ENCODE measurements around the gene MAPKBP1.

The MAPKBP1 gene

DNA sequence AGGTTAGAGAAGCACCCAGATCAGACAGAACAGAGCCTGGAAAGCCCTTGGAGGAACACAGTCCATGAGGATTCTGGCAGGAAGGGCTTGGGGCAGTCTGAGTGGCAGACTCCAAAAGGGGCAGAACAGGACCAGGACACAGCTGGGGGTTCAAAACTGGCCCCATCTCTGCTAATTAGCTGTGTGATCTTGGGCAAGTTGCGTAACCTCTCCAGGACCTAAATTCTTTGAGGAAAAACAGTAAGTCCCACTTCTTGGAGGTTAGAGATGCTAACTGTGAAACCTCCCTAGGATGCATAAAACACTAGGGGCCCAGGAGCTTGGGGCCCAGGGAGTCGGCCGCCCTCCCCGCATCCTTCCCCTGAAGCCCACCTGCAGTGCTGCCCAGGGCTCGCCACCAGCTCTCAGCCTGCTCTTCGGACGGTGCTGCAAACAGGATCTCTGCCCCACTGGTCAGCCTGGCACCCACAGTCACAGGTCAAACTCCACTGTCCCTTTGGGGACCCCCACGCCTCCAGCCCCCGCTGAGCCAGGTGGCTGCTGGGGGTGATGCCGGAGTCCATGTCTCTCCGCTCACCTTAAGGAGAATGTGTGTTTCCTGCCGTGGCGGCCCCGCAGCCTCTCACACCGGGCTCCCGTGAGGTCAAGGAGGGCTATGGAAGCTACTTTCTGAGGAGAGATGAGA, 76.3 kb downstream of the MAPKBP1 start:
- DNase-seq = no peak

DNA sequence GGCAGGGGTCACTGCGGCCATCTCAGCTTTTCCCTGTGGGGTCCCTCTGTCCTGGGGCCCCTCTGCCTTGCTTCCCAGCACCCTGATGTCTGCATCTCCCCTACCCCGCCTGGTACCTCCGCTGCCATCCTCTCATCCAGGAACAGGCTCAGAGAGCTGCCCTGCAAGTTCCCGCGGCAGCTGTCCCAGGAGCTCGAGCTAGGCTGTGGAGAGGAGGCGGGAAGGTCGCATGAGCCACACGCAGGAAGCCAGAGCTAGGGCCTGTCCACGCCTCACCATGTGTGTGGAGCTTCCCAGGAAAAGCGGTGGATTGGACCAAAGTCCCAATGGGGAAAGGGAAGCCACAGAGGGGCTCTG, 76.9 kb downstream of the MAPKBP1 start:
- DNase-seq = no peak

DNA sequence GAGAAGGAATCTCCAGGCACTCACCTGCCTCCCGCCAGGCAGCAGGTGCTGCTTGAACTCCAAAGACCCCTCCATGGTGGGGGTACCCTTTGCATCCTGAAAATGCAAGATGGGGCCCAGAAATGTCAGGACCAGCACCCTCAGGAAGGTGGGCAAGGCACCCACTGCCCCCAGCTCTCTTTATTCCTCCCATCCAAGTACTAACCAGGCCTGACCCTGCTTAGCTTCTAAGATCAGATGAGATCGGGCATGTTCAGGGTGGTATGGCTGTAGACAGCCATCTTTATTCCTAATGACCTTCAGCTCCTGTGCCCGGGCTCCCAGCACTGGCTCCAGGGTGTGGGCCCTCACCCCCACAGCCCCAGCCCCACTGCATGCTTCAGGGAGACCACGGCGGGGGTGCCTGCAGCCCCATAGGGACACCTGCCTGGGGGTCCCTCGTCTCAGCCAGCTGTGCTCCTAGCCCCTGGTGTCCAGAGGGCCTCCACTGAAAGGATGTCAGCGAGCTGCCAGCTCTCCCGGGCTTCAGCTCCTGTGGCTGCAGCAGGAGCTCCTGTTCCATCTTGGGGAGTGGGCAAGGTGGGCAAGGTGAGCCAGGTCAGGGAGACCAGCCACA, 77.6 kb downstream of the MAPKBP1 start:
- no peak for DNase-seq

DNA sequence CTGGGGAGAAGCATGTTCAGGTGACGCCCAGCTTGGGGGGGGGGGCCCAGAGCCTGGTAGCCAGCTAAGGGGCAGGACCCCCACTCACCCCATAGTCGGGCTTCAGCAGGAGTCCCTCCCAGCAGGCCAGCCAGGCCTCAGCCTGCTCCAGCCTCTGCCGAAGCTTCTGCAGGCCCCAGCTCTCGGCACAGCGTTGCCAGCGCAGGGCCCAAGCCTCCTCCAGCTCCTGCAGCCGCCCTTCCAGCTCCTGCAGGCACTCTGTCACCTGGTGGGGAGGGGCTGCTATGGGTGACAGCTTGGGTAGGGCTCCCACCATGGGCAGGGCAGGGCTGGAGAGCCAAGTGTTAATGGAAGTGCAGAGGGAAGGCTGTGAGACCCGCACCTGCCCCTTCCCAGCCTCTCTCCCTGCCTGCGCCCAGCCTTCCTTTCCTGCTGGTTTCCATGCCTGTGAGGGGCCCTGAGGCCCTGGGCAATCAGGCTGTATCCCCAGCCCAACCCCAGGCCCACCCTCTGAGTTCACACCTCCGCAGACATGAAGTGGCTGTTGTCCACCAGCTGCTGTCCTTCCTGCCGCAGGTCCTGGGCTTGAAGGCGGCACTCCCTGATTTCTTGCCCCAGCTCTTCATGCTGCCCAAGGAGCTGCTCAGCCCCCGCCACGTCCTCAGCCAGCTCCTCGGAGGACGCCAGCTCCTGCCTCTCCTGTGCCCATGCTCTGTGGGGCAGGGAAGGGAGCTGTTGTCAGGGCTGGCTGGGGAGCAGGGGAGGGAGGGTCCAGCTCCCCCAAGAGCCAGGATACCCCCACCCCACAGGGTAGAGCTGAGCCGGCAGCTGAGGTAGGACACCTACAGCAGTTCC, 78.7 kb downstream of the MAPKBP1 start:
- DNase-seq = no peak

DNA sequence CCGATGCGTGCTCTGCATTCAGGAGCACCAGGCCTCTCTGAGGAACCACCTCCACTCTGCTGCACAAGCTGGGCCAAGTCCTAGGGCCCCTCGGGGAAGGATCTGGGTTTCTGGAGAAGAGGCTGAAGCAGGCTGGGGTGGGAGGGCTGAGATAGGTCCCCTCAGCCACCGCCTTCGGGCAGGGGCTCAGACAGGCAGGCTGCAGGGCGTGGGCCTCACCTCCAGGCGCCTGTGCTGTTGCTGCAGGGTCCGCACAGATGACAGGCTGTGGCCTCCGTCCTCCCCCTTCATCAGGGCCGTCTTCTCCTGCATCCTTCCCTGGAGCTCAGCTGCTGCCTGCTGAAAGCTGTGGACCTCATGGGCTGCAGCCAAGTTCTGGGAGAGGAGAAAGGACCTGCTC, 79.5 kb downstream of the MAPKBP1 start:
- no peak for DNase-seq

DNA sequence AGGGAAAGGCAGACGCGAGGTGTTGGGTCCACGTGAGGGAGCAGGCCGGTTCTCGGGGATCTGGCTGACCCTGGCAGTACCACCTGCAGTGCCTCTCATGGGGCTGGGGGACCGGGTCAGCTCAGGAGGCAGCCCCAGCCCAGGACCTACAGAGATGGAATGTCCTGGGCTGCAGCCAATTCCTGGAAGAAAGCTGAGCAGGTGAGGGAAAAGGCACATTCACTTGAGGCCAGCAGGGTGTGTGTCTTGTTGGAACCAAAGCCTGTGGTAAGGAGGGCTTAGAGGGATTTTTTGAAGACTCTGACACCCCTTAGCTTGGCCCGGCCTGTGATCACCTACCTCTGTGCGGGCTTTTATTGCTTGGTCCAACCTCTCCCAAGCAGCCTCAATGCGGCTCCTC, 80.2 kb downstream of the MAPKBP1 start:
- no peak for DNase-seq

DNA sequence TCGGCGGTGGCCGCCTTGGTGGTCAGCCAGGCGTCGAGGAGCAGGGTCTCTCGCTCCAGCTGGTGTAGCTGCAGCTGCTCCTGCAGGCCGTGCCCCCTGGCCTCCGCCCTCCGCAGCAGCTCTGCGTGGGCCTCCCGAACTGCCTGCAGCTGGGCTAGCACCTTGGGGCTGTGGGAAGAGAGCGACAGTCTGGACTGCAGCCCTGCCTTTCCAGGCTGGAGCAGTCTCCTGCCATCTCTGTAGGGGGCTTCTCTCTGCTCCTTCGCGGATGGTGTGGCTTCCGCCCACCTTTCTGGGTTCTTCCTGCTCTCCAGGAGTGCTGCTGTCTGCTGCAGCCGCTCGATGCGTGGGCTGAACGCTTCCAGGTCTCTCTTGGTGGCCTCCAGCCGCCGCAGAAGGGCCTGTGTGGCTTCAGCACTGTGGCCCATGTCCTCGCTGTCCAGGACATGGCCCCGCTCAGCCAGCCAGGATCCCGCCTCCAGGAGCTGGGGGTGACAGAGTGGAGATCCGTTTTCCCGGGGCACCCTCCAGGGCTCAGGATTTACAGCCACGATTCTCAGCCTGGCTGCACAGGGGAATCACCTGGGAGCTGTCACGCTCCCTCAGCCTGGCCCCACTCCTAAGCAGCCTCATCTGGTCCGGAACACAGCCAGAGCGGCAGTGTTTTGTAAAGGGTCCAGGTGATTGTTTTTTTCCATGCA, 81.1 kb downstream of the MAPKBP1 start:
- no peak for DNase-seq

DNA sequence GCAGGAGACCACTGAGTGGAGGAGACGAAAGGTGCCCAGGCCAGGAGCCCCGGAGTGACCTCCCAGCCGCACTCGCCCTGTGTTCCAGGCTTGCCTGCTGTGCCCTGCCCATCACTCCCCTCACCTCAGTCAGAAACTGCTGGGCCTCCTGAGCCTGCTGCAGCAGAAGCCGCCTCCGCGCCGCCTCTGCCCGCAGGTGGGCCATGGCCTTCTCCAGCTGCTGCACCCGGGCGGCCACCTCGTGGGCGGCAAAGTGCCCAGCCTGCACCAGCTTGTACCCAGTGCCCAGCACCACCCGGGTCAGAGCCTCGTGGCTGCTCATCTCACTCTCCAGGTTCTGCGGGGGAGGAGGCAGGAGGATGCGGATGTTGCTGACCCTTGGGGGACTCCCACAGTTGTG, 82.0 kb downstream of the MAPKBP1 start:
- no peak for DNase-seq

DNA sequence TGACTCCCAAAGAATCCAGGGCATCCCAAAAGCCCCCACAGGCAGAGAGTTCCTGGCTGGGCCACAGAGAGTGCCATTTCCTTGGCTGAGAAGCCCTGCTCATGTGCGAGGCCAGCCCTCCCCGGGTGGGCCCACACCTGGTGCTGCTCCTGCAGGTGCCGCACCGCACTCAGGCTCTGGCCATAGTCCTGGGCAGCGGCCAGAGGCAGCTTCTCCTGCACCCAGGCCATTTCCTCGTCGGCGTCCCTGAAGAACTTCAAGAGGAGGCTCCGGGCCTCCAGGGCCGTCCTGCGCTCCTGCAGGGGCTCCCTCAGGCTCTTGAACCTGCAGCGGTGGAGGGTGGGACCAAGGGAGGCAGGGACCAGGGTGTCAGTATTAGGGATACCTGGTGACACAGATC, 82.4 kb downstream of the MAPKBP1 start:
- no peak for DNase-seq

DNA sequence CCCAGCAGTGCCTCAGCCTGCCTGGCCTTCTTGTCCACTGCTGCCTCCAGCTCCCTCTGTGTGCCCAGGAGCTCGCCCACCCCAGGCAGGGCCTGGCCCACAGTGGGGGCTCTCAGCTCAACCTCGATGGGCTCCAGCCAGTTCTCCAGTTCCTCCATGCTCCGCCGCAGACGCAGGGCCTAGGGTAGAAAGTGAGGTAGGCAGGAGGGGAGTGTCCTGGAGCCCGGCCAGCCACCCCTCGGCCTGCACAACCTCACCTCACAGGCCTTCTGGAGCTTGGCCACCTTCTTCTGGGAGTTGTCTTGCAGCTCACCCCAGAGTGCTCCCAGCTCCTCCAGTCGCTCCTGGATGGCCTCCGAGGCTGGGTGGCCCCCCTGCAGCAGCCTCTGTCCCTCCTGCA, 83.0 kb downstream of the MAPKBP1 start:
- no peak for DNase-seq

DNA sequence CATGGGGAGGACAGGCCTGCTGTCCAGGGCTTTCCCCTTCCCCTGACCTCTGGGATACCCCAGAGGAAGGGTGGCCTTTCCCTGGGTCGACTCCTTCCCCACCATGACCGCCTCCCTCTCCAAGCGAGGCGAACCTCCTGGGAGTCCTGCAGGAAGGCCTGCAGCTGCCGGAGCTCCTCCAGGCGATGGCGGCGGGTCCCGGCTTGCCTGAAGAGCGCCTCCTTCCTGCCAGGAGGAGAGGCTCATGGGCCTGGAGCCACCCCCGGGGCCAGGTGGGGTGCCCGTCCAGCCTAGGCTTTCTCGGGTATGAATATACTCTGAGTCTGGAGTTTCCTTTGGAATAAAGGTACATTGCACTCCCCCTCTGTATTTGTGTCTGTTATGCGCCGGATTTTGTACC, 84.5 kb downstream of the MAPKBP1 start:
- no peak for DNase-seq

DNA sequence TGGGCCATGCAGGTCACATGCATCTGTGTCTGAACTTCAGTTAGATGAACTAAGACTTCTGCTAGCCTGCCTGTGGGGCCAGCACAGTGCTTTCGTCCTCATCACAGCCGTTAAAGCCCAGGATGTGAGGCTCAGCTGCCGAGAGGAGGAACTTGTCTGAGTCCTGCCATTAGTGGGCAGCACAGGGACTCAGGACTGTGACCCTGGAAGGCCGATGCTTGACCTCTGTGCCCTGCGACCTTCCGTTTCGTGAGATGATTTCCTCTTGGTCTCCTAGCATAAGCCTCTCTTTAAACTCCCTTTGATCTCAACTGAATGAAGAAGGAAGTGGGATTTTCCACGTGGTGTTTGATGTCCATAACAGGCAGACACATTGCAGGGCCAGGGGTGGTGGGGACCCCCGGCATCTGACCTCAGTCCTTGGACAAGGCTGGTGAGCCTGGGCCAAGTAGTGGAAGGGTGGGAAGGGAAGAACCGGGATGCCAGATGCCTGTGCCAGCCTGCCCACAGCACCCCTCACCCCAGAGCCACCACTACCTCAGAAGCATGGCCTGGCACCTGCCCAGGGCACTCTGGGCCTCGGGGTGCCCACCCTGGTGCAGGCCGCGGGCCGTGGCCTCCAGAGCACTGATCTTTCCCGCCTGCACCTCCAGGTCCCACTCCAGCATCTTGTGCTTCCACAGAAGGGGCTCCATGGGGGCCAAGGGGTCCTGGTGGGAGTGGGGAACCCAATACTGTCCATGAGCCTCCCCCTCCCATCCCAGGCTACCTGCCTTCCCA, 86.0 kb downstream of the MAPKBP1 start:
- no peak for DNase-seq

DNA sequence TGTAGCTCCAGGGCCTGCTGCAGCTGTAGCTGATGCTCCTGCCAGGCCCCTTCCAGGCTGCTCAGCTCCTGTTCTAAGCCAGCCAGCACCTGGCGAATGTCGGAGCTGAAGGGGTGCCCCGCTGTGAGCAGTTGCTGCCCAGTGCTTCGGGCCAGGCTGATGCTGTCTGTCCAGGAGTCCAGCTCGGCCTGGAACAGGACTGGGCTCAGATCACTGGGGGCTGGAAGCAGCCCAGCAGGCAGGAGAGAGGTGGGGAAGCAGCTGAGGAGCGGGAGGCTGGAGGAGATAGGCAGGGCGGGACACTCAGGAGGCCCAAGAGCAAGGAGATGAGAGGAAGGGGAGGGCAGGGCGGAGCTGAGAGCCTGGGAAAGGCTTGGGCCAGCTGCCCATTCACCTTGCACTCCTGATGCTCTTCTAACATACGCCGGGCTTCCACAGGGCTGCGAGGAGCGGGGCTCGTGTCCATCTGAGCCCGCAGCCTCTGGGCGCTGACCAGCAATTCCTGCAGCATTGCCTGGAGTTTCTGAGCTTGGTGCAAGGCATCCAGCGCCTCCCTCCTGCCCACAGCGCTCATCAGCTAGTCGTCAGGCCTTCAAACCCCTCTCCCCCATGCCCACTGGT, 87.6 kb downstream of the MAPKBP1 start:
- no peak for DNase-seq

DNA sequence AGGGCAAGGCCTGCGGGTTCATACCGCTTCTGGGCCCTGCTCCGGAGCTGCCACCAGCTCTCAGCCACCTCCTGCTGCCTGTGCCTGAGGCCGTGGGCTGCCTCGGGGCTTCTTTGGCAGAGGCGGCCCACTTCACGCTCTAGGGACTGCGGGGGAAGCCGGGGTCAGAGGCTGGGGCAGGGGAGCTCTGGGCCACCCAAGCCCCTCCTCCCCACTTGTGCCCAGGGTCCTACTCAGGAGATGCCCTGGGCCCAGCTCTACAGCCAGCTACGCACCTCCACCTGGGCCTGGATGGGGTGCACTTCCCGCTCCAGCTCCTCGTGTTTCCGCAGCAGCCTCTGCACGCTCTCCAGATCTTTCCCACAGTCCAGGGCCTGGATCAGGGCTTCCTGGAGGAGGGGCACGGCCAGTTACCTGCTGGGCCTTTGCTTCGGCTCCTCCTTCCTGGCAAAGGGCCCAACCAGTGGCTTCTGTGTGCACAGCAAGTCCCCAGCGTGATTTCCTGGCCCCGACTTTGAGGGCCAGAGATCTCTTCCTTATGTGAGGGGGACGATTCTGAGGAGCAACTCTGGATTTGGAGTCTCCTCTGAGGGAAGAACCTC, 88.3 kb downstream of the MAPKBP1 start:
- no peak for DNase-seq

DNA sequence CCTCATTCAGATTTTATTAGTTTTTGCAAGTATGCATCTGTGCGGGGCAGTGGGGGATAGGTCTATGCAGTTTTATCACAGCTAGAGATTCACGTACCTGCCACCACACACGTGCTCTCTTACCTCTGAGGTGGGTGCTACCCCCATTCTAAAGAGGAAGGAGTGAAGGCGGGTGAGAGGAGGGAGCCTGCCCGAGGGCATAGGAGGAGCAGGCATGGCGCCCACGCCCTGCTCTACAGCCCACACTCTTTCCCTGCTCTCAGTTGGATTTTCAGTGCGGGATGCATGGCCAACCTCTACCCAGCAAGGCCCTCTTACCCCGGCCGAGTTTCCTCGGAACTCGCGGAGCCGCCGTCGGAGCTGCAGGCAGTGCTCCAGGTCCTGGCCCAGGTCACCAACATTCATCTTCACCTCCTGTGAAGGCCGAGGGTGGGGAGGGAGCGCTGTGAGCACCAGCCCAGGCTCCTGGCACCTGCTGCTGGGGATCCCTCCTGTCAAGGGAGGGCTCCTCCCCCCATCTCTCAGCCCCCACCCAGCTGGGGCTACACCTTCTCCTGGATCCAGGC, 91.3 kb downstream of the MAPKBP1 start:
- DNase-seq = no peak

DNA sequence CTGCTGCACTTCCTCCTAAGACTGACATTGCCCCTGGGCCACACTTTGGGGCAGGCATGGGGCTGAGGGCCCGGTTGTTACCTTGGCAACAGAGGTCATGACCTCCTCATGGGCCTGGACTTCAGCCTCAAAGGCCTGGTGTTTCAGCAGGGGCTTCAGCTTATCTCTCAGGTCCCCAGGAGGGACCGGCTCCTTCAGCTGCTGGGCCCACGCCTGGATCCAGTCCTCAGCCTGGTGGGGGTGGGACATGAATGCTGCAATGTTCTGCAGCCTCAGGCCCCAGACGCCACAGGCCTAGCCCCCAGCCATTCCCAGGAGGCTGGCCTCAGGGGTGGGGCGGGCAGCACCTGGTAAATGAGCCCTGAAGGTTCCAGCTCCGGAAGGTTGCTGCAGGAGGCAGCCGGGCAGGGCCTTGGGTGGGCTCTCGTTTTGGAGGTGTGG, 92.0 kb downstream of the MAPKBP1 start:
- no peak for DNase-seq

DNA sequence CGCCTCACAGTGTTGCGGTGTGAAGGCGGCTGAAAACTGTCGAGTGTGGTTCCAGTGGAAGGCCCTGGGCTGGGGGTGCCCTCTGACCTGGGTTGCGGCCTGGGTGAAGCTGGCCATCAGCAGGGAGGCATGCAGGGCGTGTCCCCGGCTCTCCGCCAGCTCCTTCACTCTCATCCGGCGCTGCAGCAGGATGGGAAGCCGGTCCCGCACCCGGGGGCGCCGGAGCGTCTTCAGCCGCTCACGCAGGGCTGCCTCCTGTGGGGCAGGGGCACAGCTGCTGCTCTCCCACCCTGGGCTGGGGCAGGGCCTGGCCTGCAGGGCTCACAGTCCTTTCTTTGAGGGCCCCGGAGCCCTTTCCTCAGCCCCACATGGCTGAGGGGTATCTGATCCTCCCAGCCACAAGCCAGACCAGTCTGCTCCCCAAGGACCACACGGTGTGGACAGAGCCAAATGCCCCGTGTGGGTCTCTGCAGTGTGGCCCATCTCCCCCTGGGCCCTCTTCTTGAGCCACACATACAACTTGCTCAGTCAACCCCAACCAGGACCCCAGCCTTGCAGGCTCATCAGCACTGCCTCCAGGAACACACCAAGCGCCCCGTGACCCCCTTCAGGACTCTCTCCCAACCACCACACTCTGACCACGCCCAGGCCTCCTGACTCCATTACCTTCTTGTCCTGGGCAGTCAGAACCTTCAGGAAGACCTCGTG, 92.7 kb downstream of the MAPKBP1 start:
- DNase-seq = no peak

DNA sequence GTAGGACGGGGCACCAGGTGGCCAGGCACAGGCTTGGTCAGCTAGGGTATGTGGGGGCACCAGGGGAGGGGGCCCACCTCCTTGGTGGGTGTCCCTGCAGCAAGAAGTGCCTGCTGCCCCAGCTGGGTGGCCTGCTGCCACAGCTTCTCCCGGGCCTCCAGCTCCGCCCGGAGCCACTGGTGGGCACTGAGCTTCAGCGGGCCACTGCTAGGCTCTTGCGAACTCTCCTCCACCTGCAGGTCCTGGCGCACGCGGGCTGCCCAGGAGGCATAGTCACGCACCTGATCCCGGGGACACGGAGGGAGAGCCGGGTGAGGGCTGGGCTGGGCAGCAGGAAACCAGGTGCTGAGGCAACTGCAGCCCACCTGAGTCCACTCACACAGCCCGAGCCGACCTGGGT, 94.0 kb downstream of the MAPKBP1 start:
- DNase-seq = no peak

DNA sequence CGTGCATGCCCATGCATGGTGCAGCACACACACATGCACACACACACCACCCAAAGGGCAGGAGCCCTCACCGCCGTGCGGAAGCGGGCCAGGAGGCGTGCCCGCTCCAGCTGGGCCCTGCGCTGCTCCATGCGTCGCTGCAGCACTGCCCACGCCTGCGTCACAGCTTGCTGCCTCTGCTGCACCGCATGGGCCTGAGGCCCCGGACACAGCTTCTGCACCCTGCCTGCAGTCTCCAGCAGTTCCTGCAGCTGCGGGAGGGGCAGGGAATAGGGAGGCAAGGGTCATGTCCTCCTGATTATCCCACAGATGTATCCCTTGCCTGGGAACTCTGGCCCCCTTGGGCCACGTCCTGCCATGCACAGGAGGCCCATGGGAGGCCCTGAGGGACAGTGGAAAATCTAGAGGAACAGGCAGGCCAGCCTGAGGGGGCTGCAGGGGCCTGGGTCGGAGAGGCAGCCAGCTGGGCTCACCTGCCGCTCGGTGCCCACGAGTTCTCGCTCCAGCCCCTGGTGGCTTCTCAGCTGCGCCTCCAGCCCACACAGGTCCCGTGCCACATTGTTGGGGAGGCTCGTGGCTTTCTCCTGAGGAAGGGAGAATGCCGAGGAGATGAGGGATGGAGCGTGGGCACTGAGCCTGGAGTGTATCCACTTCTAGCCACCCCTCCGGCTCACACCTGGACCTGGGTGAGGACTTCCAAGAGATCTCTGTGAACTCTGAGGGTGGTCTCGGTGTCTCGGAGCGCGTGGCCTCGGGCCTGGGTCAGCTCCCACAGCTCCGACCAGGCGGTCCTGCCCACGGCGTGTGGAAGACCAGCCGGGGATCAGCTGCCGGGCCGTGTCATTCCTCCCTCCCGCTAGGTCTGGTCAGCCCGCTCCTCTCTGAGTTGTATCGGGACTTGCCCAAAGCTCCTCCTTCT, 95.7 kb downstream of the MAPKBP1 start:
- DNase-seq = no peak

DNA sequence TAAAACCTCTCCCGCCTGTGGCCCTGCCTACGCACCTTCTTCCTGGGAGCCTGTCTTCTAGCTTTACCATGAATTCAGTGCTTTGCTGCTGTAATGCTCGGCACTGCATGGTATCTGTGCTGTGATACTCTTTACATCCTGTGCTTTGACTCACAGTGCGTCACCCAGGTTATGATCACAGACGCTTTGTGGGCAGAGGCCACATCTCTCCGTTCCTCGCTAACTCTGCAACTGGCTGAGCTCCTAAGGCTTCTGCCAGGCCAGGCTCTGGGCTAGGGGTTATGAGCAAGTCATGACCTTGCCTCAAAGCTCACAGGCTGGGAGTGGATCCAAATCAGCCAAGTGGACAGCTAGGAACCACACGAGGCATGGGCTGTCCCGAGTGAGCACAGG, 96.4 kb downstream of the MAPKBP1 start:
- peak; percentile 38 to 62 for DNase-seq

Data from activated CD4-positive, alpha-beta T cell treated with anti-CD3 and anti-CD28 coated beads for 4 hours (primary cell).